HepG2 (cell line): ENCODE measurements around the gene MTA1. TPM values are rescaled to one million over a fixed set of nuclear protein-coding genes. Genes with fewer than 3 reads are reported as not detected.
A peak's percentile ranks its signal among the peaks of the same experiment; 100 is the strongest.

Experiments used
- ATF7 ChIP-seq, 2 experiments: fragments of 450-650 bp in 1 of 2; sonication (generic) in 1 of 2; formaldehyde crosslinking in 1 of 2; IDR thresholded peaks; 2 replicates each; pipeline versions ENCODE4 v1.4.0 to v1.6.1; 2016 to 2020; ENCODE audit warnings: antibody characterized with exemption in 1 of 2, mild to moderate bottlenecking in 1 of 2, missing genetic modification reagents in 1 of 2
- CC2D1A ChIP-seq: sonication (generic); formaldehyde crosslinking; IDR thresholded peaks from 2 replicates; pipeline ENCODE4 v1.8.1; 2023; ENCODE audit warnings: mild to moderate bottlenecking, missing genetic modification reagents
- IKZF4 ChIP-seq: sonication (generic); formaldehyde crosslinking; IDR thresholded peaks from 2 replicates; pipeline ENCODE4 v1.5.1; 2020; ENCODE audit warnings: borderline replicate concordance, mild to moderate bottlenecking, low read depth, missing genetic modification reagents; ENCODE audit errors: not compliant biosample characterization
- KLF12 ChIP-seq: sonication (generic); formaldehyde crosslinking; IDR thresholded peaks from 2 replicates; pipeline ENCODE4 v1.4.0; 2020; ENCODE audit warnings: missing genetic modification reagents, borderline replicate concordance
- KMT2A ChIP-seq: sonication (generic); formaldehyde crosslinking; IDR thresholded peaks from 2 replicates; pipeline ENCODE4 v1.4.0; 2020; ENCODE audit warnings: missing genetic modification reagents
- MED13 ChIP-seq: sonication (generic); formaldehyde crosslinking; IDR thresholded peaks from 2 replicates; pipeline ENCODE4 v1.5.0; 2020; ENCODE audit warnings: missing genetic modification reagents
- NCOR1 ChIP-seq: fragments of 200-600 bp; sonication (generic); IDR thresholded peaks from 2 replicates; pipeline ENCODE4 v1.7.0; 2017; ENCODE audit warnings: antibody characterized with exemption, low read length, borderline replicate concordance
- NRL ChIP-seq: sonication (generic); formaldehyde crosslinking; IDR thresholded peaks from 2 replicates; pipeline ENCODE4 v1.5.0; 2020; ENCODE audit warnings: missing genetic modification reagents, mild to moderate bottlenecking, moderate library complexity, borderline replicate concordance
- ZFP36L2 ChIP-seq: sonication (generic); formaldehyde crosslinking; IDR thresholded peaks from 2 replicates; pipeline ENCODE4 v1.4.0; 2020; ENCODE audit warnings: missing genetic modification reagents
- ZNF546 ChIP-seq: sonication (generic); formaldehyde crosslinking; conservative IDR thresholded peaks from 2 replicates; pipeline ENCODE4 v1.8.1; 2023; ENCODE audit warnings: mild to moderate bottlenecking, missing genetic modification reagents
- polyA plus RNA-seq, 8 experiments: library from polyadenylated mRNA; depleted of rRNA in 3 of 8; stranded (reverse) in 7 of 8; unstranded in 1 of 8; fragments of >200 nt; fragmentation: Illumina TruSeq in 4 of 8; extraction: Trizol in 4 of 8; gene quantifications; 2 replicates each; pipeline versions ENCODE4 v1.2.1 to v1.2.3, GENCODE V29; 2011 to 2016; ENCODE audit warnings: low read depth in 4 of 8, missing spikeins in 1 of 8, mixed read lengths in 1 of 8; ENCODE audit not compliant: insufficient read depth in 1 of 8
- total RNA-seq, 5 experiments: library from RNA; depleted of rRNA; stranded (reverse); fragments of >200 nt; fragmentation: Illumina TruSeq; extraction: Trizol; gene quantifications; 2 replicates each; pipeline ENCODE4 v1.2.3, GENCODE V29; 2016; ENCODE audit warnings: low read depth in 1 of 5
- TF ChIP-seq, protein P1 (sequence below): sonication (generic); formaldehyde crosslinking; IDR thresholded peaks from 2 replicates; pipeline ENCODE4 v1.5.0; 2020; ENCODE audit warnings: missing genetic modification reagents
- TF ChIP-seq, protein P2 (sequence below): IDR thresholded peaks from 2 replicates; pipeline ENCODE4 v1.6.1; 2016
- TF ChIP-seq, protein P3 (sequence below): sonication (generic); formaldehyde crosslinking; IDR thresholded peaks from 2 replicates; pipeline ENCODE4 v1.4.0; 2020; ENCODE audit warnings: mild to moderate bottlenecking, missing genetic modification reagents
- TF ChIP-seq, protein P4 (sequence below): IDR thresholded peaks from 2 replicates; pipeline ENCODE4 v1.6.1; 2016; ENCODE audit warnings: low read depth, missing genetic modification reagents, missing compliant biosample characterization
- TF ChIP-seq, protein P5 (sequence below): sonication (generic); formaldehyde crosslinking; conservative IDR thresholded peaks from 2 replicates; pipeline ENCODE4 v1.8.1; 2023; ENCODE audit warnings: missing genetic modification reagents

MTA1 gene
- total and polyA plus RNA-seq, 2 of the 13 experiments (the other 11 are each of a cell fraction or from before 2014, with no cell fraction given) = 35.2 to 85.8 TPM

DNA sequence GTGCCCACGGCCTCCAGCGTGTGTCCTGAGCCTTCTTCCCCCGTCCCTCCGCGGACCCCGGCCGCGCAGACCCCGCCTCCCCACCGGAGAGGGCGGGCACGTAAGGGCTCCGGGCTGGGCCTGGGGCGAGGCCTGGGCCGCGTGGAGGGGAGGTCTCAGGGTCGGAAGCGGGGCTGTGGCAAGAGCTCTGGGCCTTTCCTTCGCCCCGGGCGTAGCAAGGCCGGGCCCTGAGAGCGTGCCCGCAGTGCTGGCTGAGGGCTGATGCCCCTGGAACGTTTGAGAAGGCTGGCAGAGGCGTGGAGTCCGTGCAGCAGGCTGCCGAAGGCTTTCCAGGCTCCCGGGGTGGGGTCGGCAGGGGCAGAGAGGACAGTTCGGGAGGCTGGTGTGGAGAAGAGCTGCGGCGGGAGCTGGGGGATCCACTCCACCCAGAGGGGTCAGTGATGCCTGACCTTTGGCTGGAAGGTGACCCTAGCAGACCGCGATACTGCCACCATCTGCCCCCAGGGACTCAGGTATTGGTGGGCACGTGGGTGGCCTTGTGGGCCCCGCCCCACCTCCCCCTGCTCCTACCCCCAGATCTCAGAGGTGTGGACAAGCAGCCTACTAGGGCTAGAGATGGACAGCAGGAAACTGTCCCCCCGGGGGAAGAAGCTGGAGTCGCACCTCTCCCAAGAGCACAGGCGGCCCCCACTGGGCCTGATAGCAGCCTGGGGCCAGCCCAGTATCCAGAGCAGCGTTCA is 20.7 kb upstream of the MTA1 start (continued):
- TF ChIP-seq, protein P1, sequence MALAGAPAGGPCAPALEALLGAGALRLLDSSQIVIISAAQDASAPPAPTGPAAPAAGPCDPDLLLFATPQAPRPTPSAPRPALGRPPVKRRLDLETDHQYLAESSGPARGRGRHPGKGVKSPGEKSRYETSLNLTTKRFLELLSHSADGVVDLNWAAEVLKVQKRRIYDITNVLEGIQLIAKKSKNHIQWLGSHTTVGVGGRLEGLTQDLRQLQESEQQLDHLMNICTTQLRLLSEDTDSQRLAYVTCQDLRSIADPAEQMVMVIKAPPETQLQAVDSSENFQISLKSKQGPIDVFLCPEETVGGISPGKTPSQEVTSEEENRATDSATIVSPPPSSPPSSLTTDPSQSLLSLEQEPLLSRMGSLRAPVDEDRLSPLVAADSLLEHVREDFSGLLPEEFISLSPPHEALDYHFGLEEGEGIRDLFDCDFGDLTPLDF = peak; percentile 54
- 0 out of 2 replicates have a peak, but pooled peaks have one; percentile 60 for TF ChIP-seq KLF12 (CRISPR knock-in tag)
- TF ChIP-seq, protein P2, sequence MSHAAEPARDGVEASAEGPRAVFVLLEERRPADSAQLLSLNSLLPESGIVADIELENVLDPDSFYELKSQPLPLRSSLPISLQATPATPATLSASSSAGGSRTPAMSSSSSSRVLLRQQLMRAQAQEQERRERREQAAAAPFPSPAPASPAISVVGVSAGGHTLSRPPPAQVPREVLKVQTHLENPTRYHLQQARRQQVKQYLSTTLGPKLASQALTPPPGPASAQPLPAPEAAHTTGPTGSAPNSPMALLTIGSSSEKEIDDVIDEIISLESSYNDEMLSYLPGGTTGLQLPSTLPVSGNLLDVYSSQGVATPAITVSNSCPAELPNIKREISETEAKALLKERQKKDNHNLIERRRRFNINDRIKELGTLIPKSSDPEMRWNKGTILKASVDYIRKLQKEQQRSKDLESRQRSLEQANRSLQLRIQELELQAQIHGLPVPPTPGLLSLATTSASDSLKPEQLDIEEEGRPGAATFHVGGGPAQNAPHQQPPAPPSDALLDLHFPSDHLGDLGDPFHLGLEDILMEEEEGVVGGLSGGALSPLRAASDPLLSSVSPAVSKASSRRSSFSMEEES = no peak
- no peak for TF ChIP-seq NCOR1
- TF ChIP-seq ATF7 (IDR thresholded peaks at IDR 0.05) = no peak
- 0 out of 2 replicates have a peak, but pooled peaks have one; percentile 24 for TF ChIP-seq ATF7 (CRISPR knock-in tag; IDR thresholded peaks at IDR 0.05)
- TF ChIP-seq NRL = peak; percentile 56; the same call in 1 of the 2 replicates
- TF ChIP-seq MED13 = no peak
- TF ChIP-seq, protein P3, sequence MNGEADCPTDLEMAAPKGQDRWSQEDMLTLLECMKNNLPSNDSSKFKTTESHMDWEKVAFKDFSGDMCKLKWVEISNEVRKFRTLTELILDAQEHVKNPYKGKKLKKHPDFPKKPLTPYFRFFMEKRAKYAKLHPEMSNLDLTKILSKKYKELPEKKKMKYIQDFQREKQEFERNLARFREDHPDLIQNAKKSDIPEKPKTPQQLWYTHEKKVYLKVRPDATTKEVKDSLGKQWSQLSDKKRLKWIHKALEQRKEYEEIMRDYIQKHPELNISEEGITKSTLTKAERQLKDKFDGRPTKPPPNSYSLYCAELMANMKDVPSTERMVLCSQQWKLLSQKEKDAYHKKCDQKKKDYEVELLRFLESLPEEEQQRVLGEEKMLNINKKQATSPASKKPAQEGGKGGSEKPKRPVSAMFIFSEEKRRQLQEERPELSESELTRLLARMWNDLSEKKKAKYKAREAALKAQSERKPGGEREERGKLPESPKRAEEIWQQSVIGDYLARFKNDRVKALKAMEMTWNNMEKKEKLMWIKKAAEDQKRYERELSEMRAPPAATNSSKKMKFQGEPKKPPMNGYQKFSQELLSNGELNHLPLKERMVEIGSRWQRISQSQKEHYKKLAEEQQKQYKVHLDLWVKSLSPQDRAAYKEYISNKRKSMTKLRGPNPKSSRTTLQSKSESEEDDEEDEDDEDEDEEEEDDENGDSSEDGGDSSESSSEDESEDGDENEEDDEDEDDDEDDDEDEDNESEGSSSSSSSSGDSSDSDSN (CRISPR knock-in tag) = peak; percentile 93
- no peak for TF ChIP-seq ZFP36L2 (CRISPR knock-in tag)
- TF ChIP-seq, protein P4, sequence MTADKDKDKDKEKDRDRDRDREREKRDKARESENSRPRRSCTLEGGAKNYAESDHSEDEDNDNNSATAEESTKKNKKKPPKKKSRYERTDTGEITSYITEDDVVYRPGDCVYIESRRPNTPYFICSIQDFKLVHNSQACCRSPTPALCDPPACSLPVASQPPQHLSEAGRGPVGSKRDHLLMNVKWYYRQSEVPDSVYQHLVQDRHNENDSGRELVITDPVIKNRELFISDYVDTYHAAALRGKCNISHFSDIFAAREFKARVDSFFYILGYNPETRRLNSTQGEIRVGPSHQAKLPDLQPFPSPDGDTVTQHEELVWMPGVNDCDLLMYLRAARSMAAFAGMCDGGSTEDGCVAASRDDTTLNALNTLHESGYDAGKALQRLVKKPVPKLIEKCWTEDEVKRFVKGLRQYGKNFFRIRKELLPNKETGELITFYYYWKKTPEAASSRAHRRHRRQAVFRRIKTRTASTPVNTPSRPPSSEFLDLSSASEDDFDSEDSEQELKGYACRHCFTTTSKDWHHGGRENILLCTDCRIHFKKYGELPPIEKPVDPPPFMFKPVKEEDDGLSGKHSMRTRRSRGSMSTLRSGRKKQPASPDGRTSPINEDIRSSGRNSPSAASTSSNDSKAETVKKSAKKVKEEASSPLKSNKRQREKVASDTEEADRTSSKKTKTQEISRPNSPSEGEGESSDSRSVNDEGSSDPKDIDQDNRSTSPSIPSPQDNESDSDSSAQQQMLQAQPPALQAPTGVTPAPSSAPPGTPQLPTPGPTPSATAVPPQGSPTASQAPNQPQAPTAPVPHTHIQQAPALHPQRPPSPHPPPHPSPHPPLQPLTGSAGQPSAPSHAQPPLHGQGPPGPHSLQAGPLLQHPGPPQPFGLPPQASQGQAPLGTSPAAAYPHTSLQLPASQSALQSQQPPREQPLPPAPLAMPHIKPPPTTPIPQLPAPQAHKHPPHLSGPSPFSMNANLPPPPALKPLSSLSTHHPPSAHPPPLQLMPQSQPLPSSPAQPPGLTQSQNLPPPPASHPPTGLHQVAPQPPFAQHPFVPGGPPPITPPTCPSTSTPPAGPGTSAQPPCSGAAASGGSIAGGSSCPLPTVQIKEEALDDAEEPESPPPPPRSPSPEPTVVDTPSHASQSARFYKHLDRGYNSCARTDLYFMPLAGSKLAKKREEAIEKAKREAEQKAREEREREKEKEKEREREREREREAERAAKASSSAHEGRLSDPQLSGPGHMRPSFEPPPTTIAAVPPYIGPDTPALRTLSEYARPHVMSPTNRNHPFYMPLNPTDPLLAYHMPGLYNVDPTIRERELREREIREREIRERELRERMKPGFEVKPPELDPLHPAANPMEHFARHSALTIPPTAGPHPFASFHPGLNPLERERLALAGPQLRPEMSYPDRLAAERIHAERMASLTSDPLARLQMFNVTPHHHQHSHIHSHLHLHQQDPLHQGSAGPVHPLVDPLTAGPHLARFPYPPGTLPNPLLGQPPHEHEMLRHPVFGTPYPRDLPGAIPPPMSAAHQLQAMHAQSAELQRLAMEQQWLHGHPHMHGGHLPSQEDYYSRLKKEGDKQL = no peak
- TF ChIP-seq, protein P5, sequence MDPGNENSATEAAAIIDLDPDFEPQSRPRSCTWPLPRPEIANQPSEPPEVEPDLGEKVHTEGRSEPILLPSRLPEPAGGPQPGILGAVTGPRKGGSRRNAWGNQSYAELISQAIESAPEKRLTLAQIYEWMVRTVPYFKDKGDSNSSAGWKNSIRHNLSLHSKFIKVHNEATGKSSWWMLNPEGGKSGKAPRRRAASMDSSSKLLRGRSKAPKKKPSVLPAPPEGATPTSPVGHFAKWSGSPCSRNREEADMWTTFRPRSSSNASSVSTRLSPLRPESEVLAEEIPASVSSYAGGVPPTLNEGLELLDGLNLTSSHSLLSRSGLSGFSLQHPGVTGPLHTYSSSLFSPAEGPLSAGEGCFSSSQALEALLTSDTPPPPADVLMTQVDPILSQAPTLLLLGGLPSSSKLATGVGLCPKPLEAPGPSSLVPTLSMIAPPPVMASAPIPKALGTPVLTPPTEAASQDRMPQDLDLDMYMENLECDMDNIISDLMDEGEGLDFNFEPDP (CRISPR knock-in tag) = 0 out of 2 replicates have a peak, but pooled peaks have one; percentile 86
- TF ChIP-seq IKZF4 (CRISPR knock-in tag) = peak; percentile 64
- TF ChIP-seq ZNF546 (CRISPR knock-in tag) = no peak
- TF ChIP-seq KMT2A (CRISPR knock-in tag) = peak; percentile 5; the same call in 1 of the 2 replicates
- TF ChIP-seq CC2D1A (CRISPR knock-in tag) = no peak
